T-helper 2 cell treated with Interferon-gamma antibody and Interleukin-4, amounts not matched to agents 5 μg/mL and 100 μg/mL, for 36 hours (primary cell): ENCODE measurements around the gene ZNF770.

Experiments used
- DNase-seq: peaks from one replicate; pipeline ENCODE4 v3.0.0; 2021; ENCODE audit warnings: low spot score
- H3K27ac Mint-ChIP-seq: one replicate; pipeline ENCODE4 v1.8.0; 2021; ENCODE audit warnings: mild to moderate bottlenecking, mixed read lengths
- H3K27me3 Mint-ChIP-seq: one replicate; pipeline ENCODE4 v1.8.0; 2021; ENCODE audit warnings: low read depth, mixed read lengths
- H3K36me3 Mint-ChIP-seq: one replicate; pipeline ENCODE4 v1.8.0; 2021; ENCODE audit warnings: low read depth, mixed read lengths
- H3K4me1 Mint-ChIP-seq: one replicate; pipeline ENCODE4 v1.8.0; 2021; ENCODE audit warnings: low read depth, mixed read lengths
- H3K4me3 Mint-ChIP-seq: one replicate; pipeline ENCODE4 v1.8.0; 2022; ENCODE audit warnings: mild to moderate bottlenecking, moderate library complexity, mixed read lengths
- H3K9me3 Mint-ChIP-seq: one replicate; pipeline ENCODE4 v1.8.0; 2021; ENCODE audit warnings: mixed read lengths

Gene ZNF770

GRCh38 chr15:34988027-34988902, at the start of gene ZNF770:
ZNF770 (minus strand) TSS chr15:34988287; CDS start chr15:34983434, 4,853 bp downstream.
- H3K4me3 Mint-ChIP-seq, result peak within 1 kb of the TSS; percentile 94
- peaks cover 2% of the 10 kb centered on the region for H3K9me3 Mint-ChIP-seq
- H3K27me3 Mint-ChIP-seq, result no peaks in the 10 kb centered on the region
- H3K4me1 Mint-ChIP-seq, result peaks cover 41% of the 10 kb centered on the region
- peaks cover 24% of the 10 kb centered on the region for H3K36me3 Mint-ChIP-seq
- peak within 1 kb of the TSS; percentile 97 for H3K27ac Mint-ChIP-seq
- DNase-seq, result peak; percentile 84

- H3K36me3 Mint-ChIP-seq, result no peaks in the 10 kb centered on the region
- no peaks in the 10 kb centered on the region for H3K4me1 Mint-ChIP-seq
- H3K4me3 Mint-ChIP-seq, result no peak overlapping the region
- H3K27ac Mint-ChIP-seq, result no peak overlapping the region
- no peaks in the 10 kb centered on the region for H3K9me3 Mint-ChIP-seq
- H3K27me3 Mint-ChIP-seq, result peaks cover 2% of the 10 kb centered on the region
- DNase-seq, result no peak
Observed at GRCh38 chr15:35028235-35028984, 40.3 kb upstream of the ZNF770 start.

GRCh38 chr15:35023804-35024203, 35.7 kb upstream of the ZNF770 start:
- Mint-ChIP-seq H3K36me3 (no peaks in the 10 kb centered on the region), H3K27ac (no peak overlapping the region), H3K9me3 (no peaks in the 10 kb centered on the region), H3K4me3 (no peak overlapping the region), H3K4me1 (peaks cover 2% of the 10 kb centered on the region), H3K27me3 (peaks cover 5% of the 10 kb centered on the region)
- DNase-seq, result no peak

- Mint-ChIP-seq H3K36me3 (no peaks in the 10 kb centered on the region), H3K9me3 (no peaks in the 10 kb centered on the region), H3K4me3 (no peak overlapping the region), H3K4me1 (peaks cover 2% of the 10 kb centered on the region), H3K27me3 (peaks cover 9% of the 10 kb centered on the region), H3K27ac (no peak overlapping the region)
- DNase-seq, result no peak
Observed at GRCh38 chr15:35020974-35021373, 32.9 kb upstream of the ZNF770 start.

GRCh38 chr15:35019404-35020327, 31.6 kb upstream of the ZNF770 start:
- Mint-ChIP-seq H3K36me3 (no peaks in the 10 kb centered on the region), H3K27me3 (peaks cover 12% of the 10 kb centered on the region)

GRCh38 chr15:35014241-35014640, 26.2 kb upstream of the ZNF770 start:
- H3K27ac Mint-ChIP-seq, result no peak overlapping the region
- DNase-seq, result no peak
- H3K4me3 Mint-ChIP-seq, result no peak overlapping the region
- H3K4me1 Mint-ChIP-seq, result no peaks in the 10 kb centered on the region
- no peaks in the 10 kb centered on the region for H3K36me3 Mint-ChIP-seq
- no peaks in the 10 kb centered on the region for H3K9me3 Mint-ChIP-seq
- H3K27me3 Mint-ChIP-seq, result peaks cover 10% of the 10 kb centered on the region

More at GRCh38 chr15:35019404-35020327, 31.6 kb upstream of the ZNF770 start:
- Mint-ChIP-seq H3K4me1 (peaks cover 2% of the 10 kb centered on the region), H3K9me3 (no peaks in the 10 kb centered on the region), H3K4me3 (peak overlapping the region; percentile 23), H3K27ac (no peak overlapping the region)
- no peak for DNase-seq

GRCh38 chr15:35013370-35013769, 25.3 kb upstream of the ZNF770 start:
- Mint-ChIP-seq H3K4me3 (no peak overlapping the region), H3K4me1 (no peaks in the 10 kb centered on the region), H3K27ac (no peak overlapping the region), H3K9me3 (no peaks in the 10 kb centered on the region), H3K36me3 (no peaks in the 10 kb centered on the region), H3K27me3 (peaks cover 10% of the 10 kb centered on the region)
- no peak for DNase-seq

GRCh38 chr15:35007397-35007796, 19.3 kb upstream of the ZNF770 start:
- Mint-ChIP-seq H3K27me3 (peaks cover 2% of the 10 kb centered on the region), H3K9me3 (no peaks in the 10 kb centered on the region), H3K4me3 (no peak overlapping the region), H3K4me1 (no peaks in the 10 kb centered on the region), H3K36me3 (no peaks in the 10 kb centered on the region), H3K27ac (no peak overlapping the region)
- no peak for DNase-seq

- Mint-ChIP-seq H3K27ac (no peak overlapping the region), H3K27me3 (peaks cover 2% of the 10 kb centered on the region)
Observed at GRCh38 chr15:35005933-35006332, 17.8 kb upstream of the ZNF770 start.

GRCh38 chr15:35003928-35004327, 15.8 kb upstream of the ZNF770 start:
- DNase-seq, result no peak
- no peak overlapping the region for H3K4me3 Mint-ChIP-seq
- H3K9me3 Mint-ChIP-seq, result no peaks in the 10 kb centered on the region
- H3K27ac Mint-ChIP-seq, result no peak overlapping the region
- H3K36me3 Mint-ChIP-seq, result no peaks in the 10 kb centered on the region
- no peaks in the 10 kb centered on the region for H3K4me1 Mint-ChIP-seq
- peaks cover 2% of the 10 kb centered on the region for H3K27me3 Mint-ChIP-seq

More at GRCh38 chr15:35005933-35006332, 17.8 kb upstream of the ZNF770 start:
- Mint-ChIP-seq H3K4me1 (no peaks in the 10 kb centered on the region), H3K9me3 (no peaks in the 10 kb centered on the region), H3K36me3 (no peaks in the 10 kb centered on the region), H3K4me3 (no peak overlapping the region)
- DNase-seq, result no peak

- Mint-ChIP-seq H3K4me3 (no peak overlapping the region), H3K4me1 (peaks cover 4% of the 10 kb centered on the region), H3K27ac (no peak overlapping the region), H3K9me3 (no peaks in the 10 kb centered on the region), H3K36me3 (no peaks in the 10 kb centered on the region), H3K27me3 (peaks cover 7% of the 10 kb centered on the region)
- no peak for DNase-seq
Observed at GRCh38 chr15:35000511-35000910, 12.4 kb upstream of the ZNF770 start.

- H3K4me1 Mint-ChIP-seq, result peaks cover 9% of the 10 kb centered on the region
- no peaks in the 10 kb centered on the region for H3K9me3 Mint-ChIP-seq
- DNase-seq, result no peak
- no peak overlapping the region for H3K4me3 Mint-ChIP-seq
- H3K36me3 Mint-ChIP-seq, result no peaks in the 10 kb centered on the region
- H3K27me3 Mint-ChIP-seq, result peaks cover 10% of the 10 kb centered on the region
- H3K27ac Mint-ChIP-seq, result no peak overlapping the region
Observed at GRCh38 chr15:34999906-35000305, 11.8 kb upstream of the ZNF770 start.

GRCh38 chr15:34994925-34995324, 6.8 kb upstream of the ZNF770 start:
- no peak for DNase-seq
- H3K27ac Mint-ChIP-seq, result peak overlapping the region; percentile 94
- no peak overlapping the region for H3K4me3 Mint-ChIP-seq
- peaks cover 5% of the 10 kb centered on the region for H3K9me3 Mint-ChIP-seq
- peaks cover 7% of the 10 kb centered on the region for H3K27me3 Mint-ChIP-seq
- peaks cover 37% of the 10 kb centered on the region for H3K4me1 Mint-ChIP-seq
- H3K36me3 Mint-ChIP-seq, result no peaks in the 10 kb centered on the region
